GM12872 (cell line): Measurements from ENCODE around the gene KDELR3.
A peak's percentile ranks its signal among the peaks of the same experiment; 100 is the strongest.

ENCODE experiments used
- CTCF ChIP-seq: IDR thresholded peaks from 3 replicates; pipeline ENCODE4 v1.5.1; 2011; ENCODE audit warnings: low read depth, mild to moderate bottlenecking, low read length, moderate library complexity; ENCODE audit not compliant: insufficient read depth

Gene KDELR3

GRCh38 chr22:38467438-38467903 lies 425 bp upstream of the KDELR3 start:
- no peak for TF ChIP-seq CTCF

GRCh38 chr22:38468443-38469305 lies 778 bp downstream of the KDELR3 start:
- peak; percentile 34; the same call in 1 of the 3 replicates for TF ChIP-seq CTCF

- TF ChIP-seq CTCF = no peak
These were observed 1.4 kb downstream of the KDELR3 start for GRCh38 chr22:38469306-38469781.

- TF ChIP-seq CTCF = no peak
These were observed 3.3 kb downstream of the KDELR3 start for GRCh38 chr22:38471237-38471636.

- TF ChIP-seq CTCF = no peak
These were observed 6.2 kb downstream of the KDELR3 start for GRCh38 chr22:38474003-38474607.

- TF ChIP-seq CTCF = no peak
These were observed 9.7 kb downstream of the KDELR3 start for GRCh38 chr22:38477585-38477984.

GRCh38 chr22:38479096-38479837 lies 11.4 kb downstream of the KDELR3 start:
- TF ChIP-seq CTCF = no peak
